GM12878 (cell line): Measurements from ENCODE around the gene PCP4L1. TPM values are rescaled to one million over a fixed set of nuclear protein-coding genes. Genes with fewer than 3 reads are reported as not detected.

Source experiments
- ATAC-seq: fragments of 200-7000 bp; cut with Tn5 transposase; 3 replicates; pipeline ENCODE4 v1.9.1; 2020; ENCODE audit warnings: mild to moderate bottlenecking, moderate library complexity
- BruUV-seq: library from RNA; stranded (reverse); fragments of 400-500 nt; replicated peaks from 2 replicates; lab custom pipeline; 2021; lab: Mats Ljungman, UMichigan
- CTCF ChIA-PET: fragments of 300-600 bp; sonication (Branson Sonifier 250); formaldehyde crosslinking; extraction: SDS; loops from one replicate; lab custom pipeline; 2021; ENCODE audit warnings: inconsistent platforms; lab: Yijun Ruan, JAX
- POLR2A ChIA-PET: fragments of 350-600 bp; formaldehyde crosslinking; extraction: SDS; loops from one replicate; lab custom pipeline; 2021; ENCODE audit warnings: inconsistent platforms; lab: Charles Lee
- RAD21 ChIA-PET: fragments of 300-600 bp; sonication (Branson Sonifier 250); formaldehyde crosslinking; loops from one replicate; lab custom pipeline; 2023; ENCODE audit warnings: antibody characterized with exemption; ENCODE audit not compliant: unreplicated experiment; lab: Charles Lee
- SMC1A ChIA-PET: fragments of 300-600 bp; sonication (Branson Sonifier 250); formaldehyde crosslinking; loops from one replicate; lab custom pipeline; 2023; ENCODE audit not compliant: unreplicated experiment, uncharacterized antibody; lab: Charles Lee
- DNase-seq: peaks from one replicate; pipeline ENCODE4 v3.0.0-alpha.2; 2011; ENCODE audit warnings: low read depth, low spot score
- FAIRE-seq: peaks from 3 replicates; lab custom pipeline; 2011; peaks lifted over from hg19 to GRCh38; lab: Jason Lieb, UNC
- H2AFZ ChIP-seq: 2 replicates; pipeline ENCODE4 v1.6.0; 2011; ENCODE audit warnings: low read depth, low read length, control low read depth; ENCODE audit not compliant: control insufficient read depth
- H3K27ac ChIP-seq: 2 replicates; pipeline ENCODE4 v1.5.1; 2011; ENCODE audit warnings: control low read depth; ENCODE audit not compliant: control insufficient read depth, insufficient read depth
- H3K27me3 ChIP-seq, 2 experiments: replicated peaks in 1 of 2; 2 replicates each; pipeline versions ENCODE4 v1.6.0 to v1.6.1; 2011; ENCODE audit warnings: low read length in 1 of 2; ENCODE audit not compliant: control insufficient read depth in 2 of 2, insufficient read depth in 2 of 2
- H3K36me3 ChIP-seq, 2 experiments: 2 replicates each; pipeline ENCODE4 v1.5.1; 2011; ENCODE audit warnings: low read length in 1 of 2; ENCODE audit not compliant: control insufficient read depth in 2 of 2, insufficient read depth in 2 of 2
- H3K4me1 ChIP-seq: 2 replicates; pipeline ENCODE4 v1.6.1; 2011; ENCODE audit warnings: mild to moderate bottlenecking, low read length, moderate library complexity, mixed read lengths; ENCODE audit not compliant: control insufficient read depth, insufficient read depth
- H3K4me2 ChIP-seq: 2 replicates; pipeline ENCODE4 v1.6.0; 2011; ENCODE audit warnings: control low read depth; ENCODE audit not compliant: control insufficient read depth, insufficient read depth
- H3K4me3 ChIP-seq: fragments of 200-600 bp; sonication (generic); 2 replicates; pipeline ENCODE4 v1.5.1; 2016
- H3K79me2 ChIP-seq: 2 replicates; pipeline ENCODE4 v1.6.0; 2011; ENCODE audit warnings: low read length; ENCODE audit not compliant: control insufficient read depth, insufficient read depth
- H3K9ac ChIP-seq: 2 replicates; pipeline ENCODE4 v1.8.0; 2011; ENCODE audit warnings: low read length, control low read depth, mixed read lengths; ENCODE audit not compliant: control insufficient read depth, insufficient read depth
- H3K9me3 ChIP-seq: replicated peaks from 3 replicates; pipeline ENCODE4 v1.5.1; 2011; ENCODE audit warnings: mild to moderate bottlenecking, low read length; ENCODE audit not compliant: control insufficient read depth, insufficient read depth
- H4K20me1 ChIP-seq: 2 replicates; pipeline ENCODE4 v1.6.0; 2011; ENCODE audit not compliant: control insufficient read depth, insufficient read depth
- BCL11A ChIP-seq: IDR thresholded peaks from 2 replicates; pipeline ENCODE4 v1.6.1; 2011; ENCODE audit warnings: low read depth, low read length
- HDAC6 ChIP-seq: fragments of 200-600 bp; sonication (generic); IDR thresholded peaks from one replicate; pipeline ENCODE4 v1.8.0; 2017; ENCODE audit warnings: antibody characterized with exemption; ENCODE audit not compliant: unreplicated experiment
- NBN ChIP-seq: fragments of 450-650 bp; IDR thresholded peaks from 2 replicates; pipeline ENCODE4 v1.6.1; 2016
- NFYB ChIP-seq: IDR thresholded peaks from 2 replicates; pipeline ENCODE4 v1.6.1; 2011; ENCODE audit warnings: low read depth, mild to moderate bottlenecking, low read length, improper control_type of control experiment, moderate library complexity; ENCODE audit not compliant: insufficient read depth
- PAX5 ChIP-seq: IDR thresholded peaks from 2 replicates; pipeline ENCODE4 v1.6.1; 2011; ENCODE audit warnings: low read depth, low read length, borderline replicate concordance
- PKNOX1 ChIP-seq: fragments of 450-650 bp; IDR thresholded peaks from 2 replicates; pipeline ENCODE4 v1.6.1; 2016; ENCODE audit warnings: mild to moderate bottlenecking
- POLR2AphosphoS2 ChIP-seq: IDR thresholded peaks from 2 replicates; pipeline ENCODE4 v1.6.1; 2011; ENCODE audit warnings: low read depth, mild to moderate bottlenecking, low read length, improper control_type of control experiment, moderate library complexity
- TCF3 ChIP-seq: IDR thresholded peaks from 2 replicates; pipeline ENCODE4 v1.6.1; 2012; ENCODE audit warnings: low read depth, mild to moderate bottlenecking, low read length, borderline replicate concordance; ENCODE audit not compliant: insufficient read depth
- YBX1 ChIP-seq: fragments of 450-650 bp; IDR thresholded peaks from 2 replicates; pipeline ENCODE4 v1.6.1; 2016; ENCODE audit warnings: antibody characterized with exemption
- ZBTB4 ChIP-seq: fragments of 450-650 bp; formaldehyde crosslinking; IDR thresholded peaks from 2 replicates; pipeline ENCODE4 v1.4.0; 2022; ENCODE audit warnings: mild to moderate bottlenecking, moderate library complexity
- ZNF274 ChIP-seq: IDR thresholded peaks from one replicate; pipeline ENCODE4 v1.8.0; 2011; ENCODE audit not compliant: insufficient read length, insufficient read depth
- WGBS: methylation state at CpG from one replicate; pipeline ENCODE4 v1.1.6; 2016; ENCODE audit warnings: low lambda C conversion rate; ENCODE audit not compliant: insufficient replicate concordance, insufficient coverage; ENCODE audit errors: missing lambda C conversion rate; 5-methylcytosine and 5-hydroxymethylcytosine counted together
- in situ Hi-C: fragments of 300-500 bp; cut with MboI; formaldehyde crosslinking; loops from 9 replicates; pipeline ENCODE4 v1.14.3; 2018; ENCODE audit warnings: mixed read lengths
- intact Hi-C: fragments of 100-400 bp; cut with micrococcal nuclease; formaldehyde crosslinking; loops from one replicate; pipeline ENCODE4 v1.14.2; 2022; ENCODE audit not compliant: unreplicated experiment
- polyA plus RNA-seq, 11 experiments: library from polyadenylated mRNA; depleted of rRNA in 4 of 11; unstranded in 6 of 11; stranded (reverse) in 5 of 11; fragments of >200 nt; fragmentation: Nextera tagmentation in 4 of 11; fragmentation: Illumina TruSeq in 1 of 11; extraction: Ambion mirVana in 4 of 11; extraction: Trizol in 1 of 11; gene quantifications; 1 replicate in 1 of 11; 2 replicates in 10 of 11; pipeline versions ENCODE4 v1.2.1 to v1.2.3, GENCODE V29; 2011 to 2016; ENCODE audit warnings: inconsistent platforms in 2 of 11, missing spikeins in 2 of 11, low read depth in 1 of 11
- total RNA-seq, 4 experiments: library from RNA; depleted of rRNA in 3 of 4; stranded (reverse); fragments of >200 nt in 3 of 4; fragmentation: Illumina TruSeq in 1 of 4; extraction: Trizol in 1 of 4; gene quantifications; 2 replicates each; pipeline versions ENCODE4 v1.2.1 to v1.2.3, GENCODE V29; 2013 to 2021

Gene PCP4L1
- total and polyA plus RNA-seq, 10 of the 15 experiments (the other 5 are each of a cell fraction or from before 2014, with no cell fraction given) = 1.0 to 5.2 (median 2.8) TPM

- no TSS peak for BruUV-seq
- ChIA-PET RAD21 (no interaction called here), SMC1A (interaction anchor here (0.6 to 2.5 kb wide), 8 partner anchors 11 to 175 kb away, joined by 3 to 10 read pairs (median 4); partner anchors contain the start of gene TOMM40L), CTCF (interaction anchor here (2.1 to 4.0 kb wide), 2 partner anchors 31 to 35 kb away, joined by 5 to 16 read pairs; no protein-coding TSS in a partner anchor), POLR2A (interaction anchor here (0.6 to 1.6 kb wide), 4 partner anchors 11 to 94 kb away, joined by 3 to 4 read pairs (median 3); partner anchors contain the start of gene PPOX)
- DNase-seq = no peak
- no peak for ATAC-seq
- H3K79me2 ChIP-seq = no peaks in the 10 kb centered on the region
- H3K27ac ChIP-seq = no peak overlapping the region
- H3K9me3 ChIP-seq = peaks cover 7% of the 10 kb centered on the region; the same call in 1 of the 3 replicates
- intact Hi-C loops (no loop called here), in situ Hi-C loops (no loop called here)
- no peaks in the 10 kb centered on the region for H3K36me3 ChIP-seq
- H3K4me2 ChIP-seq = no peak overlapping the region
- H3K27me3 ChIP-seq = peaks cover 0 to 5% of the 10 kb centered on the region in 2 experiments; a peak in 1 of 4 replicates
- H2AFZ ChIP-seq = no peak overlapping the region
- 54% methylated on average over 1 of the region's 1 CpG for WGBS
- peaks cover 13% of the 10 kb centered on the region for H3K4me1 ChIP-seq
- H3K9ac ChIP-seq = no peak overlapping the region
- TF ChIP-seq POLR2AphosphoS2 = no peak
- no peak for TF ChIP-seq PKNOX1
- no peak for TF ChIP-seq NFYB
- no peak for TF ChIP-seq BCL11A
- TF ChIP-seq ZNF274 = no peak
- no peak for TF ChIP-seq PAX5
- no peak for TF ChIP-seq HDAC6
- TF ChIP-seq ZBTB4 (CRISPR knock-in tag) = no peak
- TF ChIP-seq NBN = no peak
- TF ChIP-seq TCF3 = no peak
- TF ChIP-seq YBX1 = no peak
- no peak for FAIRE-seq
- H3K4me3 ChIP-seq = no peak overlapping the region
- H4K20me1 ChIP-seq = no peaks in the 10 kb centered on the region
These were observed 1.2 kb downstream of the PCP4L1 start for GRCh38 chr1:161259765-161260164.
